Endothelial cell of umbilical vein (primary cell): ENCODE results near the gene SIM1. TPM values are rescaled to one million over a fixed set of nuclear protein-coding genes. Genes with fewer than 3 reads are reported as not detected.

Experiments used
- BruUV-seq: library from RNA; stranded (reverse); fragments of 400-500 nt; replicated peaks from 2 replicates; lab custom pipeline; 2021; lab: Mats Ljungman, UMichigan
- CTCF ChIA-PET: fragments of 300-600, 350-600 bp; sonication (Branson Sonifier 250); formaldehyde crosslinking; loops from one replicate; lab custom pipeline; 2021; ENCODE audit warnings: antibody characterized with exemption, inconsistent platforms; lab: Charles Lee
- POLR2A ChIA-PET: fragments of 300-600, 350-600 bp; sonication (Branson Sonifier 250); formaldehyde crosslinking; loops from one replicate; lab custom pipeline; 2021; ENCODE audit warnings: antibody characterized with exemption, inconsistent platforms; lab: Charles Lee
- DNase-seq: peaks from one replicate; pipeline ENCODE4 v3.0.0-alpha.2; 2011; ENCODE audit warnings: low read depth, low spot score
- FAIRE-seq: peaks from 2 replicates; lab custom pipeline; 2011; peaks lifted over from hg19 to GRCh38; lab: Jason Lieb, UNC
- H2AFZ ChIP-seq: 2 replicates; pipeline ENCODE4 v1.6.0; 2012; ENCODE audit warnings: low read depth, low read length, control low read depth, inconsistent platforms
- H3K27ac ChIP-seq: 2 replicates; pipeline ENCODE4 v1.5.1; 2011; ENCODE audit warnings: low read depth, mild to moderate bottlenecking, control low read depth, low read length, moderate library complexity; ENCODE audit not compliant: insufficient read depth
- H3K27me3 ChIP-seq, 2 experiments: 2 replicates each; pipeline versions ENCODE4 v1.6.0 to v1.6.1; 2011; ENCODE audit warnings: low read length in 2 of 2, mixed read lengths in 1 of 2; ENCODE audit not compliant: control insufficient read depth in 2 of 2, insufficient read depth in 2 of 2
- H3K36me3 ChIP-seq, 2 experiments: 2 replicates in 1 of 2; 3 replicates in 1 of 2; pipeline ENCODE4 v1.5.1; 2011; ENCODE audit warnings: low read length in 2 of 2, mild to moderate bottlenecking in 1 of 2, moderate library complexity in 1 of 2; ENCODE audit not compliant: control insufficient read depth in 2 of 2, insufficient read depth in 2 of 2; ENCODE audit errors: extremely low read depth in 1 of 2
- H3K4me1 ChIP-seq: 3 replicates; pipeline ENCODE4 v1.5.1; 2011; ENCODE audit warnings: mild to moderate bottlenecking, low read length; ENCODE audit not compliant: control insufficient read depth, insufficient read depth; ENCODE audit errors: extremely low read depth
- H3K4me2 ChIP-seq: 2 replicates; pipeline ENCODE4 v1.6.1; 2011; ENCODE audit warnings: low read length, control low read depth, mixed read lengths; ENCODE audit not compliant: insufficient read depth
- H3K4me3 ChIP-seq, 3 experiments: fragments of 200-600 bp in 1 of 3; sonication (generic), shearing (Covaris generic) in 1 of 3; replicated peaks in 1 of 3; 2 replicates each; pipeline ENCODE4 v1.5.1; 2011 to 2016; ENCODE audit warnings: control low read depth in 3 of 3, low read length in 3 of 3, mild to moderate bottlenecking in 2 of 3, inconsistent platforms in 1 of 3, low read depth in 1 of 3, moderate library complexity in 1 of 3; ENCODE audit not compliant: insufficient read depth in 1 of 3
- H3K79me2 ChIP-seq: 2 replicates; pipeline ENCODE4 v1.6.0; 2012; ENCODE audit warnings: low read length, inconsistent platforms; ENCODE audit not compliant: control insufficient read depth, insufficient read depth
- H3K9ac ChIP-seq: replicated peaks from 2 replicates; pipeline ENCODE3; 2011; ENCODE audit warnings: low read length, control low read depth; ENCODE audit not compliant: insufficient read depth; ENCODE audit errors: extremely low read depth
- H3K9me1 ChIP-seq: replicated peaks from 3 replicates; pipeline ENCODE4 v1.6.0; 2011; ENCODE audit warnings: mild to moderate bottlenecking, low read length; ENCODE audit not compliant: control insufficient read depth, insufficient read depth; ENCODE audit errors: extremely low read depth
- H3K9me3 ChIP-seq: replicated peaks from 2 replicates; pipeline ENCODE4 v1.5.1; 2012; ENCODE audit warnings: low read length, inconsistent platforms; ENCODE audit not compliant: control insufficient read depth, insufficient read depth
- H4K20me1 ChIP-seq: replicated peaks from 2 replicates; pipeline ENCODE3; 2011; ENCODE audit warnings: mild to moderate bottlenecking, low read length; ENCODE audit not compliant: control insufficient read depth, insufficient read depth; ENCODE audit errors: extremely low read depth
- EZH2 ChIP-seq: IDR thresholded peaks from 2 replicates; pipeline ENCODE4 v1.6.1; 2012; ENCODE audit warnings: borderline replicate concordance, low read depth, mild to moderate bottlenecking, moderate library complexity, low read length, inconsistent platforms; ENCODE audit not compliant: severe bottlenecking
- FOS ChIP-seq: IDR thresholded peaks from 2 replicates; pipeline ENCODE4 v1.6.1; 2011; ENCODE audit warnings: mild to moderate bottlenecking, low read length, moderate library complexity, borderline replicate concordance; ENCODE audit not compliant: insufficient read depth
- GATA2 ChIP-seq: IDR thresholded peaks from 2 replicates; pipeline ENCODE4 v1.7.0; 2011; ENCODE audit warnings: low read depth, mild to moderate bottlenecking, moderate library complexity, mixed read lengths, low read length; ENCODE audit not compliant: insufficient read length, insufficient read depth
- POLR2A ChIP-seq: IDR thresholded peaks from 2 replicates; pipeline ENCODE4 v1.6.1; 2012; ENCODE audit warnings: low read depth, mild to moderate bottlenecking, control low read depth, low read length
- POLR2AphosphoS5 ChIP-seq: IDR thresholded peaks from 2 replicates; pipeline ENCODE4 v1.6.1; 2012; ENCODE audit warnings: low read depth, mild to moderate bottlenecking, control low read depth, low read length, moderate library complexity; ENCODE audit not compliant: insufficient read depth
- dilution Hi-C: fragments of 300-500 bp; cut with MboI; formaldehyde crosslinking; loops from one replicate; pipeline ENCODE4 v1.15.0; 2019; ENCODE audit warnings: low sequenced_read_pairs; ENCODE audit not compliant: extremely low pct_ligation_motif_present
- intact Hi-C: fragments of 100-400 bp; cut with micrococcal nuclease; formaldehyde crosslinking; loops from one replicate; pipeline ENCODE4 v1.10.0; 2022
- polyA plus RNA-seq, 4 experiments: library from polyadenylated mRNA; depleted of rRNA in 3 of 4; stranded (reverse) in 3 of 4; unstranded in 1 of 4; fragments of >200 nt; gene quantifications; 2 replicates each; pipeline versions ENCODE4 v1.2.1 to v1.2.3, GENCODE V29; 2011 to 2012; ENCODE audit warnings: missing spikeins in 1 of 4
- total RNA-seq: library from RNA; stranded (reverse); gene quantifications from 2 replicates; pipeline ENCODE4 v1.2.3, GENCODE V29; 2021
- TF ChIP-seq, protein P1 (sequence below): IDR thresholded peaks from 2 replicates; pipeline ENCODE4 v1.6.1; 2011; ENCODE audit not compliant: insufficient read depth, insufficient read length
- TF ChIP-seq, protein P2 (sequence below), 2 donors: IDR thresholded peaks; 1 replicate in 1 of 2; 2 replicates in 1 of 2; pipeline ENCODE4 v1.5.1; 2011; ENCODE audit warnings: low read length in 2 of 2, mild to moderate bottlenecking in 2 of 2, moderate library complexity in 2 of 2, control low read depth in 1 of 2, inconsistent platforms in 1 of 2, low read depth in 1 of 2; ENCODE audit not compliant: insufficient read depth in 1 of 2; ENCODE audit errors: extremely low read depth in 1 of 2

Gene SIM1
- total and polyA plus RNA-seq, 2 donors (not counting 3 experiments of a cell fraction or from before 2014, with no cell fraction given) = 0.14 to 0.29 TPM

DNA sequence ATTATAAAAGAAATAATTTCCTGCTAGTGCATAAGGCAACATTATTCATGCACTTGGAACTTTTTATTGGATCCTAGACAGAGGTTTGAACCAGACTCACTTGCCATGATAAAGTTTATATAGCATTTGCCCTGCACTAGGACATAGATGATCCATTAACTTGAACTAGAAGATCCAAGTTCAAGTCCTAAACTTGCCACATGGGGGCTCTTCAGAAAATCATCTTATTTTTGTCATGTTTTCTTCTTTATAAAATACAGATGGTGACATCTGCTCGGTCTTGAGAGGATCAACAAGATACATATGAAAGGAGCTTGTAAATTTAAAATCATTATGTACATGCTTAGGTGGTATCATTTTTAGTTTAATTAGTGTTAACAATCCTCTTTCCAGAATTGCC, 94.5 kb downstream of the SIM1 start:
- Histone ChIP-seq H4K20me1 (no peaks in the 10 kb centered on the region), H3K4me3 (no peak overlapping the region), H3K27ac (no peak overlapping the region), H3K36me3 (no peaks in the 10 kb centered on the region), H3K4me1 (peaks cover 4% of the 10 kb centered on the region), H2AFZ (no peak overlapping the region), H3K9me1 (no peaks in the 10 kb centered on the region), H3K9me3 (no peaks in the 10 kb centered on the region), H3K4me2 (no peak overlapping the region), H3K79me2 (no peaks in the 10 kb centered on the region), H3K27me3 (no peaks in the 10 kb centered on the region), H3K9ac (no peak overlapping the region)
- DNase-seq (no peak), FAIRE-seq (peak; percentile 72)
- TF ChIP-seq POLR2AphosphoS5 (no peak), POLR2A (no peak)
- TF ChIP-seq, protein P1, sequence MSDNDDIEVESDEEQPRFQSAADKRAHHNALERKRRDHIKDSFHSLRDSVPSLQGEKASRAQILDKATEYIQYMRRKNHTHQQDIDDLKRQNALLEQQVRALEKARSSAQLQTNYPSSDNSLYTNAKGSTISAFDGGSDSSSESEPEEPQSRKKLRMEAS = no peak
- TF ChIP-seq, protein P2, sequence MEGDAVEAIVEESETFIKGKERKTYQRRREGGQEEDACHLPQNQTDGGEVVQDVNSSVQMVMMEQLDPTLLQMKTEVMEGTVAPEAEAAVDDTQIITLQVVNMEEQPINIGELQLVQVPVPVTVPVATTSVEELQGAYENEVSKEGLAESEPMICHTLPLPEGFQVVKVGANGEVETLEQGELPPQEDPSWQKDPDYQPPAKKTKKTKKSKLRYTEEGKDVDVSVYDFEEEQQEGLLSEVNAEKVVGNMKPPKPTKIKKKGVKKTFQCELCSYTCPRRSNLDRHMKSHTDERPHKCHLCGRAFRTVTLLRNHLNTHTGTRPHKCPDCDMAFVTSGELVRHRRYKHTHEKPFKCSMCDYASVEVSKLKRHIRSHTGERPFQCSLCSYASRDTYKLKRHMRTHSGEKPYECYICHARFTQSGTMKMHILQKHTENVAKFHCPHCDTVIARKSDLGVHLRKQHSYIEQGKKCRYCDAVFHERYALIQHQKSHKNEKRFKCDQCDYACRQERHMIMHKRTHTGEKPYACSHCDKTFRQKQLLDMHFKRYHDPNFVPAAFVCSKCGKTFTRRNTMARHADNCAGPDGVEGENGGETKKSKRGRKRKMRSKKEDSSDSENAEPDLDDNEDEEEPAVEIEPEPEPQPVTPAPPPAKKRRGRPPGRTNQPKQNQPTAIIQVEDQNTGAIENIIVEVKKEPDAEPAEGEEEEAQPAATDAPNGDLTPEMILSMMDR (IDR thresholded peaks at IDR 0.05; ENCODE audit: extremely low read depth in 1 of 2, insufficient read depth in 1 of 2, low read depth in 1 of 2, low read length in 2 of 2) = peak in 1 of 2 donors; percentile 3
- dilution Hi-C loops = no loop called here
- intact Hi-C loops = no loop called here
- CTCF ChIA-PET = no interaction called here
- POLR2A ChIA-PET = no interaction called here
- BruUV-seq = no TSS peak

- ChIA-PET CTCF (no interaction called here), POLR2A (no interaction called here)
- DNase-seq (peak; percentile 34), FAIRE-seq (no peak)
- Histone ChIP-seq H3K4me3 (no peak overlapping the region), H3K27ac (no peak overlapping the region), H3K9me1 (no peaks in the 10 kb centered on the region), H4K20me1 (no peaks in the 10 kb centered on the region), H3K27me3 (no peaks in the 10 kb centered on the region), H3K9ac (no peak overlapping the region), H3K79me2 (no peaks in the 10 kb centered on the region), H3K36me3 (no peaks in the 10 kb centered on the region), H3K9me3 (no peaks in the 10 kb centered on the region), H2AFZ (peak overlapping the region; percentile 70), H3K4me2 (no peak overlapping the region), H3K4me1 (peaks cover 4% of the 10 kb centered on the region)
- no TSS peak for BruUV-seq
- intact Hi-C loops (no loop called here), dilution Hi-C loops (no loop called here)
- TF ChIP-seq FOS (peak; percentile 87), EZH2 (no peak), GATA2 (no peak), POLR2AphosphoS5 (no peak)
These were observed 98.3 kb downstream of the SIM1 start for GRCh38 chr6:100366419-100366818.
